ENCODE measurements around the gene CALM3.

CALM3 gene

DNA sequence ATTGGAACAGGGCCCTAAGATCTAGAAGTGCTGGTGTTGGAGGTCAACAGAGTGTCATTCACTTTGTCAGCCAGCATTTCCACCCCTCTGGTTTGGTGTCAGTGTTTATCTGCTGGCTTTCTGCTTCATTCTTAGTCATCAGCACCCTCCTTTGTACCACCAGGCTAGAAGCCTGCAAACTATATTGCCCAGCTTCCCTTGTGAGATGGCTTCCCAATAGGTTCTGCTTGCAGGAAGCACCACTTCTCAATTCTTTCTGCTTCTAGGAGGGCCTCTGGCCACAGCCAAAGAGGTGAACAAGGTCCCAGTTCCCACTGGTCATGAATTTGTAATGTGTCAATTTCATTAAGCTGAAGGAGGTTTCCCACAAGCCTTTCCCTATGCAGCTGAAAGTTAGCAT lies 36.4 kb upstream of the CALM3 start:
- H3K36me3 Mint-ChIP-seq (ENCODE audit: low read depth) = no peaks in the 10 kb centered on the region
- TF ChIP-seq, protein P1, sequence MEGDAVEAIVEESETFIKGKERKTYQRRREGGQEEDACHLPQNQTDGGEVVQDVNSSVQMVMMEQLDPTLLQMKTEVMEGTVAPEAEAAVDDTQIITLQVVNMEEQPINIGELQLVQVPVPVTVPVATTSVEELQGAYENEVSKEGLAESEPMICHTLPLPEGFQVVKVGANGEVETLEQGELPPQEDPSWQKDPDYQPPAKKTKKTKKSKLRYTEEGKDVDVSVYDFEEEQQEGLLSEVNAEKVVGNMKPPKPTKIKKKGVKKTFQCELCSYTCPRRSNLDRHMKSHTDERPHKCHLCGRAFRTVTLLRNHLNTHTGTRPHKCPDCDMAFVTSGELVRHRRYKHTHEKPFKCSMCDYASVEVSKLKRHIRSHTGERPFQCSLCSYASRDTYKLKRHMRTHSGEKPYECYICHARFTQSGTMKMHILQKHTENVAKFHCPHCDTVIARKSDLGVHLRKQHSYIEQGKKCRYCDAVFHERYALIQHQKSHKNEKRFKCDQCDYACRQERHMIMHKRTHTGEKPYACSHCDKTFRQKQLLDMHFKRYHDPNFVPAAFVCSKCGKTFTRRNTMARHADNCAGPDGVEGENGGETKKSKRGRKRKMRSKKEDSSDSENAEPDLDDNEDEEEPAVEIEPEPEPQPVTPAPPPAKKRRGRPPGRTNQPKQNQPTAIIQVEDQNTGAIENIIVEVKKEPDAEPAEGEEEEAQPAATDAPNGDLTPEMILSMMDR (IDR thresholded peaks at IDR 0.05) = no peak
- H3K4me3 Mint-ChIP-seq = no peak overlapping the region
- no peak overlapping the region for H3K27ac Mint-ChIP-seq
- no peak for DNase-seq
- H3K9me3 Mint-ChIP-seq = peaks cover 22% of the 10 kb centered on the region
- H3K27me3 Mint-ChIP-seq (ENCODE audit: low read depth, poor library complexity) = peaks cover 13% of the 10 kb centered on the region
- peaks cover 5% of the 10 kb centered on the region for H3K4me1 Mint-ChIP-seq

DNA sequence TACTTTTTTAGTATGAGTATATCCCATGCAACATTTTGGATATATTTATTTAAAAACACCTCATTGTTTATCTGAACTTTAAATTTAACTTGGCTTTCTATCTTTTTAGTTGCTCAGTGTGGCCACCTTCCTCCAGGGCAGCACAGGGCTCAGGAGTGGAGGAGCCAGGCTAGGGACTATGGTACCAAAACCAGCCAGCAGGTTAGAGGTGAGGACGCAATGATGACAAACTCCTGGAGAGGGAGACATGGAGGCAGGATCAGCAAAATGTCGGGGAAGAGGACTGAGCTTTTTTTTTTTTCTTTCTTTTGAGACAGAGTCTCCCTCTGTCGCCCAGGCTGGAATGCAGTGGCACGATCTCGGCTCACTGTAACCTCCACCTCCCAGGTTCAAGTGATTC lies 29.6 kb upstream of the CALM3 start:
- Mint-ChIP-seq H3K4me1 (peaks cover 7% of the 10 kb centered on the region), H3K36me3 (ENCODE audit: low read depth) (no peaks in the 10 kb centered on the region), H3K9me3 (peaks cover 10% of the 10 kb centered on the region), H3K27me3 (ENCODE audit: low read depth, poor library complexity) (peaks cover 23% of the 10 kb centered on the region), H3K4me3 (no peak overlapping the region), H3K27ac (no peak overlapping the region)
- TF ChIP-seq, protein P1 (IDR thresholded peaks at IDR 0.05) = no peak
- DNase-seq = peak; percentile 20

DNA sequence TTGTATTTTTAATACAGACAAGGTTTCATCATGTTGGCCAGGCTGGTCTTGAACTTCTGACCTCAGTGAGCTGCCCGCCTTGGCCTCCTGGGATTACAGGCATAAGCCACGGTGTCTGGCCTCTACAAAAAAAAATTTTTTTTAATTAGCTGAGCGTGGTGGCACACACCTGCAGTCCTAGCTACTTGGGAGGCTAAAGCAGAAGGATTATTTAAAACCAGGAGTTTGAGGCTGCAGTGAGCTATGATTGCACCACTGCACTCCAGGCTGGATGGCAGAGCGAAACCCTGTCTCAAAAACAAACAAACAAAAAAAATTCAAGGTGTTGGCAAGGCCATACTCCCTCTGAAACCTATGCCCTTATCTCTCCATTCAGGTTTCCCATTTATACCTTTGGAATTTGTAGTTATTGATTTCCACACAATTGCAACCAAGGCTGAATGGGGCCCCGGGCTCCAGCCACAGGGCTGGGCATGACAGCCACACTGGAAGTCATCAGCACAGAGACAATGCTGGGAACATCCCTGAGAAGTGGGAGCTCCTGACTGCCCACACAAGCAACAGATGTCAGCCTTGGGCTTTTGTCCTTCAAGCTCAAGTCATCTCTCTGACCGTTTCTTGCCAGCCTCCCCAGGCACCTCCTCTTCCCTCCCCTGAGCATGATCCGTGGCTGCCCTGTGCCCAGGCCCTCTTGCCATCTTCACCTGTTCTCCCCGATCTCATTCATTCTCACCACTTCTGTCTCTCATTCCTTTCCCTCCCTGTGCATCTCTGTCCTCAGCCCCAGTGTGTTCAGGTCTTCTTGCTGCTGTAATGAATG lies 27.2 kb upstream of the CALM3 start:
- H3K4me3 Mint-ChIP-seq = no peak overlapping the region
- peak overlapping the region; percentile 14 for H3K27ac Mint-ChIP-seq
- no peak for DNase-seq
- H3K36me3 Mint-ChIP-seq (ENCODE audit: low read depth) = no peaks in the 10 kb centered on the region
- peaks cover 11% of the 10 kb centered on the region for H3K9me3 Mint-ChIP-seq
- TF ChIP-seq, protein P1 (IDR thresholded peaks at IDR 0.05) = no peak
- H3K4me1 Mint-ChIP-seq = peaks cover 7% of the 10 kb centered on the region
- H3K27me3 Mint-ChIP-seq (ENCODE audit: low read depth, poor library complexity) = peaks cover 23% of the 10 kb centered on the region

DNA sequence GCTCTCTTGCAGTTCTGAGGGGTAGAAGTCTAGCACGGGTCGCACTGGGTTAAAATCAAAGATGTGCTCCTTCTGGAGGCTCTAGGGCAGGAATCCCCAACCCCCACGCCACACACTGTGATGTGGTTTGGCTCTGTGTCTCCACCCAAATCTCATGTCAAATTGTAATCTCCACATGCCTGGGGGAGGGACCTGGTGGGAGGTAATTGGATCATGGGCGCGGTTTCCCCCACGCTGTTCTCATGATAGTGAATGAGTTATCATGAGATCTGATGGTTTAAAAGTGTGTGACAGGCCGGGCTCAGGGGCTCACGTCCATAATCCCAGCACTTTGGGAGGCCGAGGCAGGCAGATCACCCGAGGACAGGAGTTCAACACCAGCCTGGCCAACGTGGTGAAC lies 26.6 kb upstream of the CALM3 start:
- Mint-ChIP-seq H3K4me1 (peaks cover 7% of the 10 kb centered on the region), H3K4me3 (no peak overlapping the region)
- DNase-seq = no peak

DNA sequence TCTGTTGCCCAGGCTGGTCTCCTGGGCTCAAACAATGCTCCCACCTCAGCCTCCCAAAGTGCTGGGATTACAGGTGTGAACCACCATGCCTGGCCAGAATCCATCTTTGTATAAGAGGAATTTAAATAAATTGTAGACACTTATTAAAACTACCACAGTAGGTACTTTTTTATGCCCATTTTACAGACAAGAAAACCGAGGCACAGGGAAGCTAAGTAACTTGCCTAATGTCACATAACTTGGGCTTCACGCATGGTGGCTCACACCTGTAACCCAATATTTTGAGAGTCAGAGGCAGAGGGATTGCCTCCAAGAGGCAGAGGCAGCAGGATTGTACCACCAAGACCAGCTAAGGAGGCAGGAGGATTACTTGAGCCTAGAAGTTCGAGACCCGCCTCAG lies 22.7 kb upstream of the CALM3 start:
- DNase-seq = no peak
- Mint-ChIP-seq H3K4me3 (no peak overlapping the region), H3K9me3 (peaks cover 7% of the 10 kb centered on the region), H3K4me1 (peaks cover 7% of the 10 kb centered on the region), H3K27me3 (ENCODE audit: low read depth, poor library complexity) (peaks cover 39% of the 10 kb centered on the region), H3K27ac (no peak overlapping the region), H3K36me3 (ENCODE audit: low read depth) (no peaks in the 10 kb centered on the region)
- TF ChIP-seq, protein P1 (IDR thresholded peaks at IDR 0.05) = no peak

More for the DNA sequence above, 26.6 kb upstream of the CALM3 start:
- Mint-ChIP-seq H3K36me3 (ENCODE audit: low read depth) (no peaks in the 10 kb centered on the region), H3K9me3 (peaks cover 5% of the 10 kb centered on the region), H3K27ac (peak overlapping the region; percentile 14), H3K27me3 (ENCODE audit: low read depth, poor library complexity) (peaks cover 27% of the 10 kb centered on the region)
- TF ChIP-seq, protein P1 (IDR thresholded peaks at IDR 0.05) = no peak

DNA sequence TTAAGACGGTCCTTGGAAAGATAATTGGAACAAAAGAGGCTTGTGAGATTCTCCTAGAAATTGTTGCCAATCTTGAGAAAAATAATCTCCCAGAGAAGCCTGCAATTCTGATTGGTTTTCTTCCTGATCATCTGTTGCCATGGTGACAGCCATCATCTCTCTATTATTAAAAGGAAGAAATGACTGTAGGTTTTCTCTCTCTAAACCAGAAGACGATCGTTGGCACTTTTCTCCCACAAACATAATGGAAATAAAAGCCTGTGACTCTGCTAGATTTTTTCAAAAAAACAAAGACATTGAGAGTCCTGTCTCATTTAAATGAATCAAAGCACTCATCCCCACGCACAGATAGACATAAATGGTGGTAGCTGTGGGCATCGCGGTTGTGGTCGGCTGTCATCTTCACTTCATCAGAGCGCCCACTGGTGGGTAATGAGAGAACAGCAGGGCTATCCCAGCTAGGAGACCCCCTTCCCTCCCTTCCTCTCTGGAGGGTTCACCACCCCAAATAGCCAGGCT lies 21.7 kb upstream of the CALM3 start:
- DNase-seq = peak; percentile 58
- H3K9me3 Mint-ChIP-seq = peaks cover 7% of the 10 kb centered on the region
- H3K36me3 Mint-ChIP-seq (ENCODE audit: low read depth) = no peaks in the 10 kb centered on the region
- peaks cover 40% of the 10 kb centered on the region for H3K27me3 Mint-ChIP-seq (ENCODE audit: low read depth, poor library complexity)
- TF ChIP-seq, protein P1 (IDR thresholded peaks at IDR 0.05) = peak; percentile 55
- H3K4me3 Mint-ChIP-seq = no peak overlapping the region
- H3K4me1 Mint-ChIP-seq = peaks cover 3% of the 10 kb centered on the region
- H3K27ac Mint-ChIP-seq = no peak overlapping the region

Measured in nephron progenitor cell (in vitro differentiated cells).